GM12865 (cell line): Measurements from ENCODE around the gene PABPC1L.

ENCODE experiments used
- DNase-seq: peaks from one replicate; pipeline ENCODE4 v3.0.0; 2010; ENCODE audit warnings: low read depth
- H3K4me3 ChIP-seq: 2 replicates; pipeline ENCODE4 v1.5.1; 2011; ENCODE audit warnings: mild to moderate bottlenecking, low read depth, low read length, control low read depth
- CTCF ChIP-seq: IDR thresholded peaks from 2 replicates; pipeline ENCODE4 v1.5.1; 2011; ENCODE audit warnings: low read length, control low read depth, low read depth, inconsistent platforms; ENCODE audit not compliant: insufficient read depth; ENCODE audit errors: missing control alignments

The PABPC1L gene

GRCh38 chr20:44942264-44942973, 32.6 kb downstream of the PABPC1L start:
- TF ChIP-seq CTCF, result no peak
- no peak overlapping the region for H3K4me3 ChIP-seq
- DNase-seq, result no peak

GRCh38 chr20:44943828-44944227, 34.0 kb downstream of the PABPC1L start:
- TF ChIP-seq CTCF, result no peak
- H3K4me3 ChIP-seq, result no peak overlapping the region
- DNase-seq, result no peak

- TF ChIP-seq CTCF, result no peak
- DNase-seq, result no peak
- no peak overlapping the region for H3K4me3 ChIP-seq
Measured at GRCh38 chr20:44945261-44945660, 35.4 kb downstream of the PABPC1L start.

GRCh38 chr20:44946271-44946852, 36.5 kb downstream of the PABPC1L start:
- no peak overlapping the region for H3K4me3 ChIP-seq
- no peak for DNase-seq
- TF ChIP-seq CTCF, result no peak

GRCh38 chr20:44948107-44948506, 38.2 kb downstream of the PABPC1L start:
- no peak overlapping the region for H3K4me3 ChIP-seq
- TF ChIP-seq CTCF, result no peak
- no peak for DNase-seq

- H3K4me3 ChIP-seq, result no peak overlapping the region
- TF ChIP-seq CTCF, result no peak
- DNase-seq, result no peak
Measured at GRCh38 chr20:44948513-44948912, 38.7 kb downstream of the PABPC1L start.

- DNase-seq, result no peak
- no peak overlapping the region for H3K4me3 ChIP-seq
- TF ChIP-seq CTCF, result no peak
Measured at GRCh38 chr20:44950368-44950767, 40.5 kb downstream of the PABPC1L start.
